Measurements from ENCODE around the gene COBL.

DNA sequence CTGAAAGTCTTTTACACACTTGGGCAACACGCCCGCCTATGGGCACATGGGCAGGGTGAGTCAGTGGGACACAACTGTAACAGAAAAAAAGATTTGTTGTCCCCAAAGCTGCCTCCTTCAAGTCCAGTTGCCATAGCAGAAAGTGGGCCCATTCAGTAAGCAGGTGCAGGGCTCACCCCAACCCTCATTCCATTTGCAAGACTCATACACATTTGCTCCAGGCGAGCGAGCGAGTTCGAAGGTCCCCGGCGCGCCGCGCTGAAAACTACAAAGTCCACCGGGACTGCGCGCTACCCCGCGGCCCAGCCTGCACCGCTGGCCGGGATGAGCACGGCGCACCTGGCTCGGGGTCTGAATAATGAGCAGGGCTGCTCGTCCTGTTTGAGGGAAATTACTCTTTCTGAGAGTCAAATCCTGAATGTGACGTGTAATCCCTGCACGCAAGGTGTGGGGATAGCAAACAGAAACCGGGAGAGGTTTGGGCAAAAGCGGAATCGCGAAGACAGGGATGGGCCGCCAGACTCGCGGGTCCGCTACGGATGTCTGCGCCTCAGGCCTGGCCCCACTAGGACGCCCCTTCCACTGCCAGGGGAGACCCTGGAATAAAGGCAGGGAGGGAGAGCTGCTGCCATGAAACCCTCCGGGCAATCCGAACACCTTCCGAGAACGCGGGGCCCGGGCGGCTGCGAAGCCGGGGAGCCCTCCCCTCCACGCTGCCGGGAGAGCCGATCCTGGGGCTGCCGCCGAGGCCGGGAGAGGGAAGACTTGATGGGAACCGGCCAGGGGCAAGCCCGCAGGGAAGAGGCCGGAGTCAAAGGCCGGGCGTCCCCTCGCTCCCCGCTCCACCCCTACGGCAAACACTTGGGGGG is 982 bp downstream of the COBL start:
- TF ChIP-seq SUZ12 (IDR thresholded peaks at IDR 0.05) (no peak), ELF4 (IDR thresholded peaks at IDR 0.05) (no peak), LEF1 (IDR thresholded peaks at IDR 0.05; ENCODE audit: borderline replicate concordance) (no peak), NFRKB (IDR thresholded peaks at IDR 0.05) (no peak), L3MBTL2 (conservative IDR thresholded peaks at IDR 0.05) (peak; percentile 25; the same call in 1 of the 2 replicates), SP1 (IDR thresholded peaks at IDR 0.05) (no peak), ARNT (IDR thresholded peaks at IDR 0.05) (no peak), ZNF384 (IDR thresholded peaks at IDR 0.05) (no peak)
- TF ChIP-seq, protein P1, sequence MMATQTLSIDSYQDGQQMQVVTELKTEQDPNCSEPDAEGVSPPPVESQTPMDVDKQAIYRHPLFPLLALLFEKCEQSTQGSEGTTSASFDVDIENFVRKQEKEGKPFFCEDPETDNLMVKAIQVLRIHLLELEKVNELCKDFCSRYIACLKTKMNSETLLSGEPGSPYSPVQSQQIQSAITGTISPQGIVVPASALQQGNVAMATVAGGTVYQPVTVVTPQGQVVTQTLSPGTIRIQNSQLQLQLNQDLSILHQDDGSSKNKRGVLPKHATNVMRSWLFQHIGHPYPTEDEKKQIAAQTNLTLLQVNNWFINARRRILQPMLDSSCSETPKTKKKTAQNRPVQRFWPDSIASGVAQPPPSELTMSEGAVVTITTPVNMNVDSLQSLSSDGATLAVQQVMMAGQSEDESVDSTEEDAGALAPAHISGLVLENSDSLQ (IDR thresholded peaks at IDR 0.05), result no peak
